ENCODE data around the gene TMEM238L.

TMEM238L gene

DNA sequence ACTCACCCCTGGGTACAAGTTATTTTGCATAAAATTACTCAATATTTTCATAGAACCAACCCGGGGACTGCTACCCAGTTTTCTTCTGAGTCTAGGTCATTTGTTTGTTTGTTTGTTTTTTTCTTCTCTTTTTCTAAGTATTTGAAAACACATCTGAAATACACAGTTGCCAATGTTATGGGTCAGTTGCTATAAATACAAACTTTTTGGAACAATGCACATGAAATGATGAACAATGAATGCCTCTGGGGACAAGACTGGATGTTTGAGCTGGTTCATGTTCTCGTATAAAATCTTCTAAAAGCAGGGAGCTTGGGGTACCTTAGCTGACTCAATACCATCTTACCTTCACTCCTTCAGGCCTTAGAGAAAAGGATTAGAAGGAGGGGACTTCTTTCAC lies 30.5 kb downstream of the TMEM238L start:
- Histone ChIP-seq H3K4me1 (ENCODE audit: insufficient read depth, low read length) (peaks cover 9% of the 10 kb centered on the region; the same call in 1 of the 2 replicates), H3K4me3 (ENCODE audit: low read length) (no peak overlapping the region), H3K36me3 (ENCODE audit: insufficient read depth, low read length) (no peaks in the 10 kb centered on the region), H3K9me3 (ENCODE audit: insufficient read depth, low read depth, low read length) (0 out of 2 replicates have a peak, but pooled peaks cover 5% of the 10 kb centered on the region), H3K27ac (ENCODE audit: low read depth, low read length) (no peak overlapping the region), H3K27me3 (ENCODE audit: insufficient read depth, low read length) (no peaks in the 10 kb centered on the region), H3K9ac (ENCODE audit: low read depth, low read length) (no peak overlapping the region)
- WGBS, result 78% methylated on average over 2 of the region's 2 CpGs

GRCh38 chr17:10772425-10773380 lies 31.2 kb downstream of the TMEM238L start:
- WGBS, result 23% methylated on average over 8 of the region's 9 CpGs

GRCh38 chr17:10771148-10771547 lies 32.8 kb downstream of the TMEM238L start:
- Histone ChIP-seq H3K27me3 (ENCODE audit: insufficient read depth, low read length) (no peaks in the 10 kb centered on the region), H3K36me3 (ENCODE audit: insufficient read depth, low read length) (no peaks in the 10 kb centered on the region), H3K9ac (ENCODE audit: low read depth, low read length) (no peak overlapping the region), H3K27ac (ENCODE audit: low read depth, low read length) (no peak overlapping the region), H3K4me3 (ENCODE audit: low read length) (no peak overlapping the region), H3K9me3 (ENCODE audit: insufficient read depth, low read depth, low read length) (0 out of 2 replicates have a peak, but pooled peaks cover 5% of the 10 kb centered on the region), H3K4me1 (ENCODE audit: insufficient read depth, low read length) (peaks cover 9% of the 10 kb centered on the region; the same call in 1 of the 2 replicates)
- 92% methylated on average over 2 of the region's 2 CpGs for WGBS

More at GRCh38 chr17:10772425-10773380, 31.2 kb downstream of the TMEM238L start:
- H3K4me1 ChIP-seq (ENCODE audit: insufficient read depth, low read length), result peaks cover 9% of the 10 kb centered on the region; the same call in 1 of the 2 replicates
- no peaks in the 10 kb centered on the region for H3K36me3 ChIP-seq (ENCODE audit: insufficient read depth, low read length)
- no peak overlapping the region for H3K27ac ChIP-seq (ENCODE audit: low read depth, low read length)
- H3K4me3 ChIP-seq (ENCODE audit: low read length), result no peak overlapping the region
- H3K9ac ChIP-seq (ENCODE audit: low read depth, low read length), result no peak overlapping the region
- 0 out of 2 replicates have a peak, but pooled peaks cover 5% of the 10 kb centered on the region for H3K9me3 ChIP-seq (ENCODE audit: insufficient read depth, low read depth, low read length)
- H3K27me3 ChIP-seq (ENCODE audit: insufficient read depth, low read length), result no peaks in the 10 kb centered on the region

- WGBS, result 92% methylated on average over 6 of the region's 6 CpGs
- H3K36me3 ChIP-seq (ENCODE audit: insufficient read depth, low read length), result no peaks in the 10 kb centered on the region
- no peak overlapping the region for H3K27ac ChIP-seq (ENCODE audit: low read depth, low read length)
- no peak overlapping the region for H3K9ac ChIP-seq (ENCODE audit: low read depth, low read length)
- H3K27me3 ChIP-seq (ENCODE audit: insufficient read depth, low read length), result no peaks in the 10 kb centered on the region
- peaks cover 9% of the 10 kb centered on the region; the same call in 1 of the 2 replicates for H3K4me1 ChIP-seq (ENCODE audit: insufficient read depth, low read length)
- H3K4me3 ChIP-seq (ENCODE audit: low read length), result no peak overlapping the region
- no peaks in the 10 kb centered on the region for H3K9me3 ChIP-seq (ENCODE audit: insufficient read depth, low read depth, low read length)
Measured at GRCh38 chr17:10769840-10770239, 34.1 kb downstream of the TMEM238L start.

- H3K27me3 ChIP-seq (ENCODE audit: insufficient read depth, low read length), result no peaks in the 10 kb centered on the region
- 92% methylated on average over 2 of the region's 2 CpGs for WGBS
Measured at GRCh38 chr17:10768750-10769251, 35.1 kb downstream of the TMEM238L start.

DNA sequence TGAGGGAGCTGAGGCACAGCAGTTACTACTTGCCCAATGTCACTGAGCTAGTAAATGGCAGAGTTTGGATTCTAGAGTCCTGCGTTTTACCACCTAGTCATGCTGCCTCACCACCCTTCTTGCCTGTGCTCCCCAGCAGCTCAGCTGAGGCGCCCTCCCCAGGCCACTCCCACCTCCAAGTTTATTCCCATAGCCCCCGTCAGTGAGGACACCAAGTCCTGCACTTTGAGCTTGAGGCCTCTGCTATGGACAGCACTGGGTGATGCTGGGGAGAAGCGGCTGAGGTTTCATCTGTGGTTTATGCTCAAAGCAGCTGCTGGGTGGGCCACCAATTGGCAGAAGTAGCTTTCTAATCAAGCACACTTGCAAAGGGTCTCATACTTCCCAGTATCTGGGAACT lies 36.7 kb downstream of the TMEM238L start:
- Histone ChIP-seq H3K36me3 (ENCODE audit: insufficient read depth, low read length) (no peaks in the 10 kb centered on the region), H3K4me3 (ENCODE audit: low read length) (no peak overlapping the region), H3K4me1 (ENCODE audit: insufficient read depth, low read length) (no peaks in the 10 kb centered on the region), H3K9me3 (ENCODE audit: insufficient read depth, low read depth, low read length) (no peaks in the 10 kb centered on the region), H3K27ac (ENCODE audit: low read depth, low read length) (no peak overlapping the region), H3K27me3 (ENCODE audit: insufficient read depth, low read length) (no peaks in the 10 kb centered on the region), H3K9ac (ENCODE audit: low read depth, low read length) (no peak overlapping the region)
- 79% methylated on average over 4 of the region's 4 CpGs for WGBS

More at GRCh38 chr17:10768750-10769251, 35.1 kb downstream of the TMEM238L start:
- Histone ChIP-seq H3K9me3 (ENCODE audit: insufficient read depth, low read depth, low read length) (no peaks in the 10 kb centered on the region), H3K9ac (ENCODE audit: low read depth, low read length) (no peak overlapping the region), H3K4me1 (ENCODE audit: insufficient read depth, low read length) (peaks cover 9% of the 10 kb centered on the region; the same call in 1 of the 2 replicates), H3K36me3 (ENCODE audit: insufficient read depth, low read length) (no peaks in the 10 kb centered on the region), H3K4me3 (ENCODE audit: low read length) (no peak overlapping the region), H3K27ac (ENCODE audit: low read depth, low read length) (no peak overlapping the region)

DNA sequence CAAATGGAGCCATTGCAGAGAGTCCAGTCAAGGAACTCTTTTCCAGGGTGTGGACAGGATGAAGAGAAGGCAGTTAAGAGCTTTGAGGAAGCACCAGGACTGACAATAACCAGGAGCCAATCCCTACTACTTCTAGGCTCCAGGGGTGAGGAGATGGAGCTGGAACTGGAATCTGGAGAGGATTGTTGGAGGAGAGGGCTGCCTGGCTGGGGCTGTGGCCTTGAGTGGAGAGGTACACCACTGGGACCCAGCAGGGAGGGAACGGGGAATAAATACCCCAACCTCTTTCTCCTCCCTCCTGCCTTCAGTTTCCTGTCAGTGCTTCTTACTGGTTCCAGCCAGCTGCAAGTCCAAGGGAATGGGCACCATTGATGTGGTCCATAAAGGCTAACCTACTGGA lies 41.9 kb downstream of the TMEM238L start:
- Histone ChIP-seq H3K9me3 (ENCODE audit: insufficient read depth, low read depth, low read length) (no peaks in the 10 kb centered on the region), H3K4me1 (ENCODE audit: insufficient read depth, low read length) (no peaks in the 10 kb centered on the region), H3K27ac (ENCODE audit: low read depth, low read length) (no peak overlapping the region), H3K36me3 (ENCODE audit: insufficient read depth, low read length) (no peaks in the 10 kb centered on the region), H3K27me3 (ENCODE audit: insufficient read depth, low read length) (no peaks in the 10 kb centered on the region), H3K4me3 (ENCODE audit: low read length) (no peak overlapping the region), H3K9ac (ENCODE audit: low read depth, low read length) (no peak overlapping the region)
- 54% methylated on average over 1 of the region's 1 CpG for WGBS

DNA sequence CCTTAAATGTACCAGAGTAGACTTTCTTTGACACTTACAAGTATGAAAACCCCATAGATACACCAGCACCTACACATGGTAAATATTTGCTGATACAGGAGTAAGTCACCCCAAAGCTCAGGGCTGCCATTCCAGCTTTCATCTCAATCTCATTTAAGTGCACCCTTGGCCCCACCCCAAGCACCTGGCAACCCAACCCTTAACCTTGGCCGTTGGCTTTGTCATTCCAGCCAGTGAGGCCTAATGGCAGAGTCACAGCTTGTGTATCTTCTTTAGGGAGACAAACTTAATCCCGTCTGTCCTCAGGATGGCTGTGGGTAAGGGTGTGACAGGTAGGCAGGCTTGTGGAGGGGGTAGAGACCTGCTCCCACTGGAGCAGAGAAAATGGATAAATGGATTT lies 42.6 kb downstream of the TMEM238L start:
- Histone ChIP-seq H3K4me1 (ENCODE audit: insufficient read depth, low read length) (peaks cover 5% of the 10 kb centered on the region), H3K36me3 (ENCODE audit: insufficient read depth, low read length) (no peaks in the 10 kb centered on the region), H3K27me3 (ENCODE audit: insufficient read depth, low read length) (no peaks in the 10 kb centered on the region), H3K9ac (ENCODE audit: low read depth, low read length) (no peak overlapping the region), H3K4me3 (ENCODE audit: low read length) (no peak overlapping the region), H3K9me3 (ENCODE audit: insufficient read depth, low read depth, low read length) (no peaks in the 10 kb centered on the region), H3K27ac (ENCODE audit: low read depth, low read length) (no peak overlapping the region)
- 75% methylated on average over 2 of the region's 2 CpGs for WGBS

DNA sequence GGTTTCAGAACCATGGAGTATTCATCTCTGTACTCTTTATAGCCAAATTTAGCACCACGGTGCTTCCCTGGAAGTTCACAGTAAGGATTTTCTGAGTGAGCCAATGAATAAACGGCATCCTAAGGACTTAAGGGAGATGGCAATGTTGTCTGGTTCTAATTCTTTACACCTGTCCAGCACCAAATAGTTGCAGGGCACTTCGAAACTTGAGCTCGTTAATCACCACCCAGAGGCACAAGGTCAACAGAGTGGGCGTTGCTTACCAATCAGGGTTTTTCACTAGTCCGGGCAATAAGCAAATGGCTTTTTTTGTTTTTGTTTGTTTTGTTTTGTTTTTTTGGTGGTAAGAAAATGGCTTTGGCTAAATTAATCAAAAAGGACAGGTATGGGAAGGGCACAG lies 45.8 kb downstream of the TMEM238L start:
- H3K27ac ChIP-seq (ENCODE audit: low read depth, low read length), result no peak overlapping the region
- no peaks in the 10 kb centered on the region for H3K9me3 ChIP-seq (ENCODE audit: insufficient read depth, low read depth, low read length)
- H3K27me3 ChIP-seq (ENCODE audit: insufficient read depth, low read length), result no peaks in the 10 kb centered on the region
- 92% methylated on average over 6 of the region's 6 CpGs for WGBS
- H3K36me3 ChIP-seq (ENCODE audit: insufficient read depth, low read length), result no peaks in the 10 kb centered on the region
- H3K4me1 ChIP-seq (ENCODE audit: insufficient read depth, low read length), result peaks cover 16% of the 10 kb centered on the region
- no peak overlapping the region for H3K4me3 ChIP-seq (ENCODE audit: low read length)
- H3K9ac ChIP-seq (ENCODE audit: low read depth, low read length), result no peak overlapping the region

- 72% methylated on average over 2 of the region's 2 CpGs for WGBS
- Histone ChIP-seq H3K9ac (ENCODE audit: low read depth, low read length) (no peak overlapping the region), H3K9me3 (ENCODE audit: insufficient read depth, low read depth, low read length) (no peaks in the 10 kb centered on the region), H3K27me3 (ENCODE audit: insufficient read depth, low read length) (no peaks in the 10 kb centered on the region), H3K27ac (ENCODE audit: low read depth, low read length) (no peak overlapping the region), H3K36me3 (ENCODE audit: insufficient read depth, low read length) (no peaks in the 10 kb centered on the region), H3K4me3 (ENCODE audit: low read length) (no peak overlapping the region), H3K4me1 (ENCODE audit: insufficient read depth, low read length) (peaks cover 16% of the 10 kb centered on the region)
Measured at GRCh38 chr17:10757647-10758046, 46.3 kb downstream of the TMEM238L start.

GRCh38 chr17:10757067-10757466 lies 46.8 kb downstream of the TMEM238L start:
- no peaks in the 10 kb centered on the region for H3K9me3 ChIP-seq (ENCODE audit: insufficient read depth, low read depth, low read length)
- H3K27me3 ChIP-seq (ENCODE audit: insufficient read depth, low read length), result no peaks in the 10 kb centered on the region
- 85% methylated on average over 6 of the region's 6 CpGs for WGBS

More at GRCh38 chr17:10757067-10757466, 46.8 kb downstream of the TMEM238L start:
- Histone ChIP-seq H3K4me1 (ENCODE audit: insufficient read depth, low read length) (peaks cover 16% of the 10 kb centered on the region), H3K9ac (ENCODE audit: low read depth, low read length) (no peak overlapping the region), H3K27ac (ENCODE audit: low read depth, low read length) (no peak overlapping the region), H3K36me3 (ENCODE audit: insufficient read depth, low read length) (no peaks in the 10 kb centered on the region), H3K4me3 (ENCODE audit: low read length) (no peak overlapping the region)
